Measurements from ENCODE around the gene EIF4A3. TPM values are rescaled to one million over a fixed set of nuclear protein-coding genes. Genes with fewer than 3 reads are reported as not detected.

The EIF4A3 gene
- polyA plus RNA-seq, 1 of the 3 experiments (the other 2 are of a cell fraction) = 335 TPM

- TF ChIP-seq PBX3 (IDR thresholded peaks at IDR 0.05) (no peak), FOSL2 (IDR thresholded peaks at IDR 0.05; ENCODE audit: borderline replicate concordance, low read depth) (no peak)
- 79% methylated on average over 9 of the region's 10 CpGs for WGBS (ENCODE audit: low lambda C conversion rate)
- CTCF ChIA-PET = interaction anchor here (1.1 to 2.0 kb wide), 3 partner anchors 8 to 911 kb away, joined by 3 to 6 read pairs (median 4); no protein-coding TSS in a partner anchor
- no peaks in the 10 kb centered on the region for H3K9me3 ChIP-seq
- no peaks in the 10 kb centered on the region for H3K9me2 ChIP-seq
- H3K36me3 ChIP-seq (replicated peaks in 1 of 2; ENCODE audit: control insufficient read depth in 1 of 2, insufficient read depth in 2 of 2, low read length in 1 of 2) = no peaks in the 10 kb centered on the region
- no peaks in the 10 kb centered on the region for H3K79me2 ChIP-seq (ENCODE audit: insufficient read depth)
- POLR2A ChIA-PET = no interaction called here
- no peak overlapping the region for H3K27ac ChIP-seq (ENCODE audit: low read depth in 2 of 2, low read length in 1 of 2)
- no peak overlapping the region for H3K9ac ChIP-seq
- H3K4me3 ChIP-seq (ENCODE audit: low read depth in 2 of 2, low read length in 1 of 2) = no peak overlapping the region
- H3K27me3 ChIP-seq (ENCODE audit: insufficient read depth) = 0 out of 2 replicates have a peak, but pooled peaks cover 9% of the 10 kb centered on the region
- H2AFZ ChIP-seq (ENCODE audit: low read depth) = no peak overlapping the region
- no peaks in the 10 kb centered on the region for H3F3A ChIP-seq (replicated peaks; ENCODE audit: insufficient read depth)
- H3K4me1 ChIP-seq (ENCODE audit: control insufficient read depth in 1 of 2, insufficient read depth in 2 of 2, low read depth in 1 of 2, low read length in 1 of 2) = no peaks in the 10 kb centered on the region; a peak in 1 of 4 replicates
- H3K4me2 ChIP-seq = no peak overlapping the region
- DNase-seq = no peak
- H4K20me1 ChIP-seq (ENCODE audit: insufficient read depth) = no peaks in the 10 kb centered on the region
Measured at GRCh38 chr17:80190716-80191115, 43.8 kb upstream of the EIF4A3 start.

- no peaks in the 10 kb centered on the region for H3K36me3 ChIP-seq (replicated peaks in 1 of 2; ENCODE audit: control insufficient read depth in 1 of 2, insufficient read depth in 2 of 2, low read length in 1 of 2)
- DNase-seq = no peak
- H4K20me1 ChIP-seq (ENCODE audit: insufficient read depth) = no peaks in the 10 kb centered on the region
- H3K27me3 ChIP-seq (ENCODE audit: insufficient read depth) = 0 out of 2 replicates have a peak, but pooled peaks cover 9% of the 10 kb centered on the region
- no peak overlapping the region for H3K27ac ChIP-seq (ENCODE audit: low read depth in 2 of 2, low read length in 1 of 2)
- H3K79me2 ChIP-seq (ENCODE audit: insufficient read depth) = no peaks in the 10 kb centered on the region
- CTCF ChIA-PET = interaction anchor here (1.5 kb wide), 1 partner anchor 23 kb away, joined by 3 read pairs; no protein-coding TSS in a partner anchor
- WGBS (ENCODE audit: low lambda C conversion rate) = 87% methylated on average over 15 of the region's 23 CpGs
- H3K4me3 ChIP-seq (ENCODE audit: low read depth in 2 of 2, low read length in 1 of 2) = no peak overlapping the region
- TF ChIP-seq TAF1 (IDR thresholded peaks at IDR 0.05; ENCODE audit: borderline replicate concordance, low read depth, low read length) = no peak
- TF ChIP-seq NRF1 (IDR thresholded peaks at IDR 0.05; ENCODE audit: low read depth, low read length) = no peak
- no peak for TF ChIP-seq YY1 (IDR thresholded peaks at IDR 0.05; ENCODE audit: low read depth)
- no peak for TF ChIP-seq MXI1 (IDR thresholded peaks at IDR 0.05; ENCODE audit: low read depth, low read length)
- no peak for TF ChIP-seq MEF2A (IDR thresholded peaks at IDR 0.05; ENCODE audit: borderline replicate concordance, low read depth)
- TF ChIP-seq FOXM1 (IDR thresholded peaks at IDR 0.05; ENCODE audit: low read depth) = no peak
- TF ChIP-seq RAD21 (IDR thresholded peaks at IDR 0.05; ENCODE audit: low read length) = no peak
- no peak for TF ChIP-seq USF2 (IDR thresholded peaks at IDR 0.05; ENCODE audit: borderline replicate concordance, low read depth, low read length)
- TF ChIP-seq RXRA (IDR thresholded peaks at IDR 0.05; ENCODE audit: borderline replicate concordance, low read depth) = no peak
- TF ChIP-seq REST (IDR thresholded peaks at IDR 0.05; ENCODE audit: low read depth, low read length) = no peak
- TF ChIP-seq CTCF (IDR thresholded peaks at IDR 0.05) = no peak
- no peak for TF ChIP-seq EP300 (IDR thresholded peaks at IDR 0.05; ENCODE audit: borderline replicate concordance in 1 of 2, low read depth in 1 of 2, low read length in 1 of 2)
- no peak overlapping the region for H3K9ac ChIP-seq
- H2AFZ ChIP-seq (ENCODE audit: low read depth) = no peak overlapping the region
- no peaks in the 10 kb centered on the region; a peak in 1 of 4 replicates for H3K4me1 ChIP-seq (ENCODE audit: control insufficient read depth in 1 of 2, insufficient read depth in 2 of 2, low read depth in 1 of 2, low read length in 1 of 2)
- POLR2A ChIA-PET = no interaction called here
- H3K4me2 ChIP-seq = no peak overlapping the region
- no peaks in the 10 kb centered on the region for H3K9me2 ChIP-seq
- H3F3A ChIP-seq (replicated peaks; ENCODE audit: insufficient read depth) = no peaks in the 10 kb centered on the region
- H3K9me3 ChIP-seq = no peaks in the 10 kb centered on the region
Measured at GRCh38 chr17:80189611-80190010, 42.7 kb upstream of the EIF4A3 start.
